ENCODE results near the gene MEF2D. TPM values are rescaled to one million over a fixed set of nuclear protein-coding genes. Genes with fewer than 3 reads are reported as not detected.

The MEF2D gene
- total and polyA plus RNA-seq, 2 experiments from 2014 or later, result 23.6 to 34.1 TPM

DNA sequence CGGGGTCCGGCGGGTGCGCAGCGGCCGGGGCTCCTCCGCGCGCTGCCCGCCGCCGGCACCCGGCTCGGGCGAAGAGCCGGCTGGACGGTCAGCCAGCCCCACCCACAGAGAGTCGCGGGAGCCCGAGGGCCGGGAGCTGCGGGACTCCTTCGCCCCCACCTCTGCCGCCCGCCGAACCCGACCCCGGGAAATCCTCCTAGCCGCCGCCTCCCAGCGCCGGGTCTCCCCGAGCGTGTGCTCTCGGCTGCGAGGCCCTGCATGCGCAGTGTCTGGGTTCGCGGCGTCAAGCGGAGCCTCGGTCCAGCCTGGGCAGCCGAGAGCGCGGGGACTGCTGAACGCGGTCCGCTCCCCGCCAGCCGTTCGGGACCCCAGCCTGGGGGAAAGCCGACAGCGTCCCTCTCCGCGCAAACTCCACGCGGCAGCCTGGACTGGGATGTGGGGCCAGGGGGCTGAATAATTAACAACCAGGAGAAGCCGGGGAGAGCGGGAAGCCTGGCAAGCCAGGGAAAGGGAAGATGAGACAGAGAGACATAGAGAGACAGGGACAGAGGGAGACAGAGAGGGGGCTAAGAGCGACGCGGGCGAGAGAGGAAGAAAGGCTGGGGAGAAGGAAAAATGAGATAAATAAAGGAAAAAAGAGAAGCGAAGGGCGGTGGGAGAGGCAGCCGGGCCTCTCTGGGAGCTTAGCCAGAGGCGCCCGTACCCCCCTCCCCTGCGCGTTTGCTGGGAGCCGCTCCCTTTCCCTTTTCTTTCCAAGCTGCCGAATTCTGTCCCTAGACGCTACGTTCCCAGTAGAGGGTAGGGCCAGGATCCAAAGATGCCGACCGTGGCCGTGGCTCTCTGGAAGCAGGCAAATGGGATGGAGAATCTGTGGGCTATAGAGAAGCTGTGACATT is 64.2 kb downstream of the MEF2D start:
- H4K20me1 ChIP-seq (ENCODE audit: insufficient read depth), result no peaks in the 10 kb centered on the region
- TF ChIP-seq EZH2 (IDR thresholded peaks at IDR 0.05; ENCODE audit: insufficient read depth, poor library complexity, severe bottlenecking) (peak; percentile 91), EZH2phosphoT487 (IDR thresholded peaks at IDR 0.05; ENCODE audit: insufficient read depth, low read depth) (peak; percentile 91)
- no peak overlapping the region for H3K4me2 ChIP-seq (ENCODE audit: unreplicated experiment)
- no peaks in the 10 kb centered on the region for H3K9me2 ChIP-seq (ENCODE audit: insufficient read depth)
- no peaks in the 10 kb centered on the region for H3K36me3 ChIP-seq (ENCODE audit: low read depth)
- no peak overlapping the region for H3K4me3 ChIP-seq
- in situ Hi-C loops (cut with MboI), result no loop called here
- no peaks in the 10 kb centered on the region for H3K4me1 ChIP-seq (ENCODE audit: insufficient read depth)
- no peaks in the 10 kb centered on the region for H3F3A ChIP-seq (ENCODE audit: insufficient read depth)
- peak; percentile 5 for DNase-seq
- H3K79me2 ChIP-seq (ENCODE audit: insufficient read depth), result no peaks in the 10 kb centered on the region
- peaks cover 98% of the 10 kb centered on the region for H3K27me3 ChIP-seq (replicated peaks; ENCODE audit: insufficient read depth)
- H2AFZ ChIP-seq, result no peak overlapping the region
- no peak overlapping the region for H3K27ac ChIP-seq
- H3K9ac ChIP-seq, result no peak overlapping the region
- WGBS, 2 experiments (ENCODE audit: low coverage in 1 of 2, low lambda C conversion rate in 2 of 2, missing lambda C conversion rate in 2 of 2), result 8% methylated on average over 52 to 70 of the region's 77 CpGs
- H3K9me3 ChIP-seq (ENCODE audit: low read depth), result no peaks in the 10 kb centered on the region

DNA sequence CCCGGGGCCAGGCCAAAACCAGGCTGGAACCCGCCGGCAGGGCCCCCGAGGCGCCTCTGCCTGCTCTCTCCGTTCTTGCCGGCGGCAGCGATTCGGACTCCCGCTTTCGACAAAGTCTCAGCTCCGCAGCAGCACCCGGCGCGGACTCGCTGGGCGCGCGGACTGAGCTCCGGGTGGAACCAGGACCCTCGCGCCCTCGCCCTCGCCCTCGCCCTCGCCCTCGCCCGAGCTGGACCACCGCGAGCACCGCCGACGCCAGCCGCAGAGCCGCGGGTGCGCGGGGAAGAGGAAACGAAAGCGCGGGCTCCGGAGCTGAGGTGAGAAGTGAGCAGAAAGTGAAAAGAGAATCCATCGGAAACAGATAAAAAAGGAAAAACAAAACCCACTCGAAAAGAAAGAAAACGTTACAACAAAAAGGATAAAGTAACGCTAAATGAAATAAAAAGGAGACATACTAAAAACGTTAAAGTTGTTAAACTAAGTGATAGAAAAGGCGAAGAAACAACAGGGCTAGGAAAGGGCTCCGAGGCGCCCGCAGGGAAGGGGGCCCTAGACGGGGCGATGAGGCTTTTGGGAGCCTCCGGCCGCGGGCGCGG is 64.9 kb downstream of the MEF2D start:
- H3K9me3 ChIP-seq (ENCODE audit: low read depth), result no peaks in the 10 kb centered on the region
- H3K27ac ChIP-seq, result no peak overlapping the region
- no peak overlapping the region for H3K9ac ChIP-seq
- no peaks in the 10 kb centered on the region for H3K4me1 ChIP-seq (ENCODE audit: insufficient read depth)
- H3K4me3 ChIP-seq, result peak overlapping the region; percentile 59
- H4K20me1 ChIP-seq (ENCODE audit: insufficient read depth), result no peaks in the 10 kb centered on the region
- peak overlapping the region; percentile 70 for H2AFZ ChIP-seq
- H3F3A ChIP-seq (ENCODE audit: insufficient read depth), result no peaks in the 10 kb centered on the region
- peaks cover 97% of the 10 kb centered on the region for H3K27me3 ChIP-seq (replicated peaks; ENCODE audit: insufficient read depth)
- H3K9me2 ChIP-seq (ENCODE audit: insufficient read depth), result no peaks in the 10 kb centered on the region
- in situ Hi-C loops (cut with MboI), result no loop called here
- peak overlapping the region; percentile 71 for H3K4me2 ChIP-seq (ENCODE audit: unreplicated experiment)
- H3K36me3 ChIP-seq (ENCODE audit: low read depth), result no peaks in the 10 kb centered on the region
- DNase-seq, result peak; percentile 37
- TF ChIP-seq EZH2 (IDR thresholded peaks at IDR 0.05; ENCODE audit: insufficient read depth, poor library complexity, severe bottlenecking), result peak; percentile 99
- TF ChIP-seq EZH2phosphoT487 (IDR thresholded peaks at IDR 0.05; ENCODE audit: insufficient read depth, low read depth), result peak; percentile 88; the same call in 1 of the 2 replicates
- 1 to 4% methylated on average over 34 to 57 of the region's 59 CpGs for WGBS, 2 experiments (ENCODE audit: low coverage in 1 of 2, low lambda C conversion rate in 2 of 2, missing lambda C conversion rate in 2 of 2)
- H3K79me2 ChIP-seq (ENCODE audit: insufficient read depth), result no peaks in the 10 kb centered on the region

DNA sequence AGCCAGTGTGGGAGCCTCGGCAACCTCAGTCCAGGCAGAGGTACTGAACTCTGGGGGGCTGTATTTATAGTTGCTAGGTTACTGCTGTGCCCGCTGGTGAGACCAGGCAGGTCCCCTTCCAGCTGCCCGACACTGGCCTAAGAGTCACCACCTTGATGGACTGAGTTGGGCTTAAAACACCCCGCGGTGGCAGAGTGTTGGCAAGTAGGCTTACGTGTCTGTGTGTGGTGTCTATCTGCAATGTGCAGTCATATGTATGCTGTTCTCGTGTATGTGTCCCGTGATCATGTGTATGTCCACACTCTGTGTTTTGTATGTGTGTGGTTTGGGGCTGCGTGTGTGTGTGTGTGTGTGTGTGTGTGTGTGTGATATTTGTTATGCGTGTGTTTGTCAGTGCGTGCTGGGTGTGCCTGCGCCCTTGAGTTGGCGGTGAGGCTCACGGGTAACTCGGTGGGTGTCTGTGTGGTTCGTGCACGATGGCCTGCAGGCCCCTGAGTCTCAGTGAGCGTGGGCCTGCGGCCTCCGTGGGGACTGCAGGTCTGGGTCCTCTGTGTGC is 65.5 kb downstream of the MEF2D start:
- Histone ChIP-seq H3K9me2 (ENCODE audit: insufficient read depth) (no peaks in the 10 kb centered on the region), H3K9me3 (ENCODE audit: low read depth) (no peaks in the 10 kb centered on the region), H4K20me1 (ENCODE audit: insufficient read depth) (no peaks in the 10 kb centered on the region), H3K36me3 (ENCODE audit: low read depth) (no peaks in the 10 kb centered on the region), H3K4me2 (ENCODE audit: unreplicated experiment) (no peak overlapping the region), H3K4me1 (ENCODE audit: insufficient read depth) (no peaks in the 10 kb centered on the region), H2AFZ (no peak overlapping the region), H3K4me3 (no peak overlapping the region), H3K79me2 (ENCODE audit: insufficient read depth) (no peaks in the 10 kb centered on the region), H3K27ac (no peak overlapping the region), H3K27me3 (replicated peaks; ENCODE audit: insufficient read depth) (peaks cover 97% of the 10 kb centered on the region), H3K9ac (no peak overlapping the region), H3F3A (ENCODE audit: insufficient read depth) (no peaks in the 10 kb centered on the region)
- TF ChIP-seq EZH2 (IDR thresholded peaks at IDR 0.05; ENCODE audit: insufficient read depth, poor library complexity, severe bottlenecking), result no peak
- TF ChIP-seq EZH2phosphoT487 (IDR thresholded peaks at IDR 0.05; ENCODE audit: insufficient read depth, low read depth), result no peak
- DNase-seq, result no peak
- 16 to 19% methylated on average over 18 to 19 of the region's 20 CpGs for WGBS, 2 experiments (ENCODE audit: low coverage in 1 of 2, low lambda C conversion rate in 2 of 2, missing lambda C conversion rate in 2 of 2)
- in situ Hi-C loops (cut with MboI), result no loop called here

DNA sequence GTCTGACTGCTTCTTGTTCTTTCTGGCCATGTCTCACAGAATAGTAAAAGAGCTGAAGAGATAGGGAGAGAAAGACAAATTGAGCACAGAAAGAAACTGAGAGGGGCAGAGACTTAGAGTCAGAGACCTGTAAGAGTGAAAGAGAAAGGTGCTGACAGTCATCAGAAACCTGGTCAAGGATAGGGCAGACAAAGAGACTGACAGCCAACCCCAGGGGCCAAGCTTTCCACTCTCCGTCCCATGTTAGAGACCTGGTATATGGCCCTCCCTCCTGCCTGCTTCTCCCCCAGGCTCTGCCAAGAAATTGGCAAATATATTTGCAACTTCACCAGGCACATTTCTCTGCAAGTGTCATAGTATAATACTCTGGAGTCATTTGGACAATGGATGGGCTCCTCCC is 67.0 kb downstream of the MEF2D start:
- Histone ChIP-seq H3K79me2 (ENCODE audit: insufficient read depth) (no peaks in the 10 kb centered on the region), H3F3A (ENCODE audit: insufficient read depth) (no peaks in the 10 kb centered on the region), H3K4me3 (no peak overlapping the region), H3K9me3 (ENCODE audit: low read depth) (no peaks in the 10 kb centered on the region), H3K36me3 (ENCODE audit: low read depth) (no peaks in the 10 kb centered on the region), H2AFZ (no peak overlapping the region), H3K27ac (no peak overlapping the region), H3K9ac (no peak overlapping the region), H3K4me1 (ENCODE audit: insufficient read depth) (no peaks in the 10 kb centered on the region), H4K20me1 (ENCODE audit: insufficient read depth) (no peaks in the 10 kb centered on the region), H3K27me3 (replicated peaks; ENCODE audit: insufficient read depth) (peaks cover 97% of the 10 kb centered on the region), H3K9me2 (ENCODE audit: insufficient read depth) (no peaks in the 10 kb centered on the region), H3K4me2 (ENCODE audit: unreplicated experiment) (no peak overlapping the region)
- in situ Hi-C loops (cut with MboI), result no loop called here
- DNase-seq, result no peak
- TF ChIP-seq EZH2phosphoT487 (IDR thresholded peaks at IDR 0.05; ENCODE audit: insufficient read depth, low read depth) (no peak), EZH2 (IDR thresholded peaks at IDR 0.05; ENCODE audit: insufficient read depth, poor library complexity, severe bottlenecking) (no peak)
- 92 to 100% methylated on average over 1 of the region's 1 CpG for WGBS, 2 experiments (ENCODE audit: low coverage in 1 of 2, low lambda C conversion rate in 2 of 2, missing lambda C conversion rate in 2 of 2)
